Transverse colon (tissue), 4 donors: ENCODE results near the gene ZNF444.

Experiments
- CTCF ChIP-seq, 5 experiments: fragments of 200-600 bp in 3 of 5; fragments of 450-650 bp in 2 of 5; sonication (generic) in 3 of 5; IDR thresholded peaks; 1 replicate in 2 of 5; 2 replicates in 3 of 5; pipeline ENCODE4 v1.5.1; 2016 to 2017; ENCODE audit warnings: antibody characterized with exemption in 5 of 5, inconsistent platforms in 3 of 5, mild to moderate bottlenecking in 2 of 5, moderate library complexity in 1 of 5
- EP300 ChIP-seq: sonication (generic); formaldehyde crosslinking; IDR thresholded peaks from one replicate; pipeline ENCODE4 v1.6.1; 2017; ENCODE audit warnings: antibody characterized with exemption, low read depth
- POLR2AphosphoS5 ChIP-seq, 3 donors: sonication (generic); formaldehyde crosslinking; IDR thresholded peaks; one replicate each; pipeline ENCODE4 v1.6.1; 2016; ENCODE audit warnings: antibody characterized with exemption in 3 of 3

GRCh38 chr19:56149656-56150038, 8.6 kb downstream of the ZNF444 start:
- TF ChIP-seq CTCF (IDR thresholded peaks at IDR 0.05) (no peak), EP300 (no peak), POLR2AphosphoS5 (IDR thresholded peaks at IDR 0.05) (no peak)
